ENCODE data around the gene PQBP1.
"Not testable (repeated sequence)": the region's sequence is repeated elsewhere in the genome, so short reads cannot be mapped to it uniquely, and the experiment has no call there.

PQBP1 gene

GRCh38 chrX:48897625-48898306 is at the start of gene PQBP1, which contains the start of gene TIMM17B:
TSS of gene PQBP1 (plus strand) at chrX:48897930. CDS start at chrX:48898510, 580 bp downstream.
TSS of gene TIMM17B (minus strand) at chrX:48897768. CDS start at chrX:48897749, 19 bp downstream.
- TF ChIP-seq CTCF (IDR thresholded peaks at IDR 0.05; ENCODE audit: insufficient read depth, low read length, missing control alignments) = no peak
- peak within 1 kb of the TSS; percentile 77 for H3K4me3 ChIP-seq (ENCODE audit: low read depth, low read length)
- DNase-seq (ENCODE audit: low read depth, low spot score) = peak; percentile 81
- ChIA-PET POLR2A (interaction anchor here (0.6 to 1.3 kb wide), 6 partner anchors 14 to 201 kb away, joined by 3 to 6 read pairs (median 3); partner anchors contain the start of genes SLC35A2 and SUV39H1), CTCF (no interaction called here)

- DNase-seq (ENCODE audit: low read depth, low spot score) = no peak
- CTCF ChIA-PET = no interaction called here
- POLR2A ChIA-PET = no interaction called here
- no peak overlapping the region for H3K4me3 ChIP-seq (ENCODE audit: low read depth, low read length)
- no peak for TF ChIP-seq CTCF (IDR thresholded peaks at IDR 0.05; ENCODE audit: insufficient read depth, low read length, missing control alignments)
These were observed 48.9 kb upstream of the PQBP1 start for GRCh38 chrX:48848847-48849246.

- ChIA-PET CTCF (no interaction called here), POLR2A (no interaction called here)
- TF ChIP-seq CTCF (IDR thresholded peaks at IDR 0.05; ENCODE audit: insufficient read depth, low read length, missing control alignments) = no peak
- DNase-seq (ENCODE audit: low read depth, low spot score) = no peak
- no peak overlapping the region for H3K4me3 ChIP-seq (ENCODE audit: low read depth, low read length)
These were observed 44.9 kb upstream of the PQBP1 start for GRCh38 chrX:48852857-48853256.

GRCh38 chrX:48853494-48853893 is 44.2 kb upstream of the PQBP1 start:
- H3K4me3 ChIP-seq (ENCODE audit: low read depth, low read length); CTCF ChIA-PET; POLR2A ChIA-PET; DNase-seq (ENCODE audit: low read depth, low spot score): not testable (repeated sequence)

- CTCF ChIA-PET; DNase-seq (ENCODE audit: low read depth, low spot score); H3K4me3 ChIP-seq (ENCODE audit: low read depth, low read length); POLR2A ChIA-PET: not testable (repeated sequence)
These were observed 43.5 kb upstream of the PQBP1 start for GRCh38 chrX:48854121-48854804.

GRCh38 chrX:48854898-48855297 is 42.8 kb upstream of the PQBP1 start:
- no peak overlapping the region for H3K4me3 ChIP-seq (ENCODE audit: low read depth, low read length)
- ChIA-PET CTCF (no interaction called here), POLR2A (no interaction called here)
- no peak for DNase-seq (ENCODE audit: low read depth, low spot score)
- peak; percentile 21 for TF ChIP-seq CTCF (IDR thresholded peaks at IDR 0.05; ENCODE audit: insufficient read depth, low read length, missing control alignments)

- no peak for DNase-seq (ENCODE audit: low read depth, low spot score)
- ChIA-PET POLR2A (no interaction called here), CTCF (no interaction called here)
- H3K4me3 ChIP-seq (ENCODE audit: low read depth, low read length) = no peak overlapping the region
- no peak for TF ChIP-seq CTCF (IDR thresholded peaks at IDR 0.05; ENCODE audit: insufficient read depth, low read length, missing control alignments)
These were observed 33.5 kb upstream of the PQBP1 start for GRCh38 chrX:48864210-48864609.

GRCh38 chrX:48872017-48872416 is 25.7 kb upstream of the PQBP1 start:
- CTCF ChIA-PET; POLR2A ChIA-PET; DNase-seq (ENCODE audit: low read depth, low spot score); H3K4me3 ChIP-seq (ENCODE audit: low read depth, low read length): not testable (repeated sequence)

- CTCF ChIA-PET; H3K4me3 ChIP-seq (ENCODE audit: low read depth, low read length); DNase-seq (ENCODE audit: low read depth, low spot score); POLR2A ChIA-PET: not testable (repeated sequence)
These were observed 20.8 kb upstream of the PQBP1 start for GRCh38 chrX:48876944-48877343.

Data from AG04449 (cell line).